Measurements from ENCODE around the gene MED15.

GRCh38 chr22:20636075-20636812 lies 128.8 kb downstream of the MED15 start:
- TF ChIP-seq, protein P1, sequence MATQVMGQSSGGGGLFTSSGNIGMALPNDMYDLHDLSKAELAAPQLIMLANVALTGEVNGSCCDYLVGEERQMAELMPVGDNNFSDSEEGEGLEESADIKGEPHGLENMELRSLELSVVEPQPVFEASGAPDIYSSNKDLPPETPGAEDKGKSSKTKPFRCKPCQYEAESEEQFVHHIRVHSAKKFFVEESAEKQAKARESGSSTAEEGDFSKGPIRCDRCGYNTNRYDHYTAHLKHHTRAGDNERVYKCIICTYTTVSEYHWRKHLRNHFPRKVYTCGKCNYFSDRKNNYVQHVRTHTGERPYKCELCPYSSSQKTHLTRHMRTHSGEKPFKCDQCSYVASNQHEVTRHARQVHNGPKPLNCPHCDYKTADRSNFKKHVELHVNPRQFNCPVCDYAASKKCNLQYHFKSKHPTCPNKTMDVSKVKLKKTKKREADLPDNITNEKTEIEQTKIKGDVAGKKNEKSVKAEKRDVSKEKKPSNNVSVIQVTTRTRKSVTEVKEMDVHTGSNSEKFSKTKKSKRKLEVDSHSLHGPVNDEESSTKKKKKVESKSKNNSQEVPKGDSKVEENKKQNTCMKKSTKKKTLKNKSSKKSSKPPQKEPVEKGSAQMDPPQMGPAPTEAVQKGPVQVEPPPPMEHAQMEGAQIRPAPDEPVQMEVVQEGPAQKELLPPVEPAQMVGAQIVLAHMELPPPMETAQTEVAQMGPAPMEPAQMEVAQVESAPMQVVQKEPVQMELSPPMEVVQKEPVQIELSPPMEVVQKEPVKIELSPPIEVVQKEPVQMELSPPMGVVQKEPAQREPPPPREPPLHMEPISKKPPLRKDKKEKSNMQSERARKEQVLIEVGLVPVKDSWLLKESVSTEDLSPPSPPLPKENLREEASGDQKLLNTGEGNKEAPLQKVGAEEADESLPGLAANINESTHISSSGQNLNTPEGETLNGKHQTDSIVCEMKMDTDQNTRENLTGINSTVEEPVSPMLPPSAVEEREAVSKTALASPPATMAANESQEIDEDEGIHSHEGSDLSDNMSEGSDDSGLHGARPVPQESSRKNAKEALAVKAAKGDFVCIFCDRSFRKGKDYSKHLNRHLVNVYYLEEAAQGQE (IDR thresholded peaks at IDR 0.05; ENCODE audit: insufficient read depth in 1 of 2, low read depth in 2 of 2, low read length in 1 of 2), result no peak
- TF ChIP-seq, protein P2, sequence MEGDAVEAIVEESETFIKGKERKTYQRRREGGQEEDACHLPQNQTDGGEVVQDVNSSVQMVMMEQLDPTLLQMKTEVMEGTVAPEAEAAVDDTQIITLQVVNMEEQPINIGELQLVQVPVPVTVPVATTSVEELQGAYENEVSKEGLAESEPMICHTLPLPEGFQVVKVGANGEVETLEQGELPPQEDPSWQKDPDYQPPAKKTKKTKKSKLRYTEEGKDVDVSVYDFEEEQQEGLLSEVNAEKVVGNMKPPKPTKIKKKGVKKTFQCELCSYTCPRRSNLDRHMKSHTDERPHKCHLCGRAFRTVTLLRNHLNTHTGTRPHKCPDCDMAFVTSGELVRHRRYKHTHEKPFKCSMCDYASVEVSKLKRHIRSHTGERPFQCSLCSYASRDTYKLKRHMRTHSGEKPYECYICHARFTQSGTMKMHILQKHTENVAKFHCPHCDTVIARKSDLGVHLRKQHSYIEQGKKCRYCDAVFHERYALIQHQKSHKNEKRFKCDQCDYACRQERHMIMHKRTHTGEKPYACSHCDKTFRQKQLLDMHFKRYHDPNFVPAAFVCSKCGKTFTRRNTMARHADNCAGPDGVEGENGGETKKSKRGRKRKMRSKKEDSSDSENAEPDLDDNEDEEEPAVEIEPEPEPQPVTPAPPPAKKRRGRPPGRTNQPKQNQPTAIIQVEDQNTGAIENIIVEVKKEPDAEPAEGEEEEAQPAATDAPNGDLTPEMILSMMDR (IDR thresholded peaks at IDR 0.05), result no peak
